Erythroblast (primary cell): ENCODE results near the gene PRICKLE1.

Source experiments
- GATA1 ChIP-seq: IDR thresholded peaks from 2 replicates; pipeline ENCODE4 v1.6.1; 2011; ENCODE audit warnings: low read depth, mild to moderate bottlenecking, control low read depth, low read length, moderate library complexity
- POLR2A ChIP-seq: IDR thresholded peaks from 2 replicates; pipeline ENCODE4 v1.6.1; 2011; ENCODE audit warnings: mild to moderate bottlenecking, low read length

DNA sequence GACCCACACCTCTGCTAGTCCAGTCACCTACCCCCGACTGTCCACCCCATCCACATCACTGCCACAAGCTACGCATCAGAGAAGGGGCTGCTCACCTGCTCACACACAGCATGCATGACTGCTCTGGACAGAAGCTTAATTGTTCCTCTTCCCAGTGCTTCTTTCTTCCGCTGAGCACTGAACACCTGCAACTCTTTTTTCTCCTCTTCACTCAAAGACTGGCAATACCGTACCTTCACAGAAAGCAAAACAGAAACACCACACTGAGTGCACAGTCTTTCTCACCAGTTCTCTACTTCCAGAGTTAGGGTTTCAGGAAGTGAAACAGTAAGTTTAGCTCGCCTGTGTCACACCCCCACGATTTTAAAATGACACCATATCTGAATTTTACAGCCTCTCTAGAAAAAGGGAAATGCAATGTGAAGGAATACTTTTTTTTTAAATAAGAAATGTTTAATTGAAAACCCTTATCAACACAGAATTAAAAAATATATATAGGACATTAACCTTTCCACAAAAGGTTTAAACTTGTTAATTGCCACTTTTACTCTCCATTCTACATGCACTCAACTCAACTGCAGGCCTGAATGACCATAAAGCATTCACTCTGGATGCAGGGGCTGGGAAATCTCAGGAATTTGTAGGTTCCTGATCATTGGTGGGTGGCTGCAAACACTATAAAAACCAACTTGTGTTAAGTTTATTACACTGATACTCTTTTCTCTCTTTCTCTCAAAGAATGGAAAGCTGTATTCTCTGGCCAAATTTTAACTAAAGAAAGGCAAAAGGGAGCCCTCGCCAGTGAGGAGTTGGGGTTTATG lies 120.0 kb downstream of the PRICKLE1 start:
- TF ChIP-seq POLR2A (no peak), GATA1 (no peak)
